ENCODE results near the gene HIGD1B.

GRCh38 chr17:44842748-44843147 is 4.9 kb upstream of the HIGD1B start:
- TF ChIP-seq REST (IDR thresholded peaks at IDR 0.05; ENCODE audit: insufficient read depth in 1 of 2, low read depth in 2 of 2, low read length in 2 of 2) (no peak), POLR2AphosphoS5 (IDR thresholded peaks at IDR 0.05; ENCODE audit: low read depth, low read length) (no peak), TAF1 (IDR thresholded peaks at IDR 0.05; ENCODE audit: borderline replicate concordance, insufficient read depth, low read length) (no peak), SIN3A (IDR thresholded peaks at IDR 0.05; ENCODE audit: borderline replicate concordance, insufficient read depth, low read length) (no peak), FOXP2 (optimal IDR thresholded peaks at IDR 0.05; ENCODE audit: borderline replicate concordance, extremely low read depth, extremely low read length, insufficient read depth) (no peak)
